NCI-H69 (cell line): ENCODE data around the gene CCDC54.
"Not testable (repeated sequence)": the region's sequence is repeated elsewhere in the genome, so short reads cannot be mapped to it uniquely, and the experiment has no call there.

Experiments
- DNase-seq: peaks from one replicate; lab custom pipeline; 2025; lab: John Stamatoyannopoulos, UW

Gene CCDC54

DNA sequence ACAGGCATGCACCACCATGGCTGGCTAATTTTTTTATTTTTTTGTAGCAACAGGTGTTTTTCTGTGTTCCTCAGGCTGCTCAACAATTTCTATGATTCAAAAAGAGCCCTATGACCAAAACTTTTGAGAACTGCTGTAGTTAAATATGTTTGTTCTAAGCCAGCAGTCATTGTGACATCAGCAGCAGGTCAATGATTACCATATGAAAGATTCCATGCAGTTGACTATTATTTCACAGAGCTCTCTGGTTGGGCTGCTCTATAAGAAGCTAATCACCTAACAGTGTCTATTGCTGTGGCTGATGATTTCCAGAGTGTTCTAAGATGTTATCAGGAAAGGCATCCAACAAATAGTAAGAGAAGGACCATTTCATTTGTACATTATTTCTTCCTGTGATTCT is at the start of gene CCDC54:
Gene CCDC54, plus strand, starts transcription at position 289 of the 400 bp plus-strand sequence. CDS start 149 bp downstream, outside the sequence.
- DNase-seq, result no peak

DNA sequence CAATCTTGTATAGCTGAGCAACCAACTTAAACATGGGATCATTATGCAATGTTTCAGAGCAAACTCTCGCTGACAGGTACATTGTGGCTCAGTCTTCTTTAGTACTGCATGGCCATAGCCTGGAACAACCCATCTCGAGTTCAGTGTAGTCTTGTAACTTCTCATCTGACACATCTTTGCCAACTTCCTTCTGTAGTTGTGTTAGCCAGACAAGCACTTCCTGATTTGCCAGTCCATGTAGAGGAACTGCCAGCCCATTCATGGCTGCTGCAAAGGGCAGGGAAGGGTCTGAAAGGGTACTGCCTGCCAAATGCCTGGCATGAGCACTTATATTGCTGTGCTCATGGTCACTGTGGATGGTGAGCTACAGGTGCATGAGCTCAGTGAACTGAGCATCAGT is 49.2 kb upstream of the CCDC54 start:
- DNase-seq, result no peak

DNA sequence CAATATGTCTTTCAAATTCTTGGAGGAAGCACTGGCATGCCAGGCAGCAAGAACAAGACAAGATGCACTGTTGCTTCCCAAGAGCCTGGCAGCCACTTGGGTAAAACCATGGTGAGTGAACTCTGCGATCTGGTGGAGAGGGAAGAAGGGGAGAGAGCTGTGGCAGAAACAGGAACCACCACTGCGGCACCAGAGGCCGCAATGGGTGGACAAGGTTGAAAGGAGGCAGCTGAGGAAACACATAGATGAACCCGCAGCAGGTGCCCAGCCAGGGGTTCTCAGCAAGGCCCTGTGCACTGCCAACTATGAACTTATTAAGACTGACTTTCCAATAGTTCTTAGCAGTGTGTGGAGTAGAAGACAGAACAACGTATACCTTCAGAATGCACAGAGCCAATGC is 48.2 kb upstream of the CCDC54 start:
- no peak for DNase-seq

DNA sequence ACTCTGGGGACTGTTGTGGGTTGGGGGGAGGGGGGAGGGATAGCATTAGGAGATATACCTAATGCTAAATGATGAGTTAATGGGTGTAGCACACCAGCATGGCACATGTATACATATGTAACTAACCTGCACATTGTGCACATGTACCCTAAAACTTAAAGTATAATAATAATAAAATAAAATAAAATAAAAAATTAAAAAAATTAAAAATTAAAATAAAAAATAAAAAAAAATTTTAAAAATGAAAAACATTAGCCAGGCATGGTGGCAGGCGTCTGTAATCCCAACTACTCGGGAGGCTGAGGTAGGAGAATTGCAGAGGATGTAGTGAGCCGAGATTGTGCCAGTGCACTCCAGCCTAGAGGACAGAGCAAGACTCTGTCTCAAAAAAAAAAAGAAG is 37.5 kb upstream of the CCDC54 start:
- DNase-seq, result not testable (repeated sequence)

DNA sequence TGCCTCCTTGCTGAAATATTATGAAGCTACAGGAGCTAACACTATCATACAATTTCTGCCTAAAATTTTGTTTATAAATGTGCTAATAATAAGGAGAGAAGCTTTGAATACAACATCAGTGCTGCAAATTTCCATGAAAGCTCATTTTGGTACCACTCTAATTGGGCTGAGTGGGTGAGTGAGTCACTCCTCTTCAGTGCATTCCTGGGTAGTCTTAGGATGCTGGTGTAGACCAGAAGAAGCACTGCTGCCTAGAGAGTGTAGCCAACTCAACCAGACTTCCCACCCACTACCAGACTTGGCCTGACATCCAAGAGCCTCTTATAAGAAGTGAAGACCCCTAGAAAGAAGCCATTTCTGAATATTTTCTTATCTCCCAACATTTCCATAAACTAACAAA is 32.5 kb upstream of the CCDC54 start:
- no peak for DNase-seq

DNA sequence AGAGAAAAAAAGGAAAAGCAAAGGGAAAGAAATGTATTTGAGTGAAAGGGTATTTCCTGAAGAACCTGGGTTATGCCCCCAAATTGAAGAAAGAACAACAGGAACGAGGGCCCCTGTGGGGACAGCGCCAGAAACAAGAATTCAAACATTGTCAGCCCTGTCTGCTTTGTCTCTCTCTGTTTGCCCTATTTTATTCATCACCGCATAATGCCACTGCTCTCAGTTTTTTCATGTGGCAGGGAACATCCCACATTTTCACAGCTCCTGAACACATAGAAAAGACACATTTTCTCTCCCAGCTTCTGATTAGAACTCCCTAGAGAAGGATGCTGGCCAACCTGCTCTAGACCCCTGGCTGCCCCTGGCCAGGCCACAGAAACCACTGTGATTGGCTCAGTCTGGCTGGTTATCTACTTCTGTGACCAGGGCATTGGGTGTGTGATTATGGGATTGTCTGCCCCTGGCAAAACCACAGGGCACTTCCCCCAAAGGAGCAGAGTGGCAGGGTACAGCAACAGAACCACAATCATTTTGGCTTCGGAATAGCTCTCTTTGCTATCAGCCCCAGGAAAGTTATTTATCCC is 31.3 kb upstream of the CCDC54 start:
- DNase-seq, result no peak

DNA sequence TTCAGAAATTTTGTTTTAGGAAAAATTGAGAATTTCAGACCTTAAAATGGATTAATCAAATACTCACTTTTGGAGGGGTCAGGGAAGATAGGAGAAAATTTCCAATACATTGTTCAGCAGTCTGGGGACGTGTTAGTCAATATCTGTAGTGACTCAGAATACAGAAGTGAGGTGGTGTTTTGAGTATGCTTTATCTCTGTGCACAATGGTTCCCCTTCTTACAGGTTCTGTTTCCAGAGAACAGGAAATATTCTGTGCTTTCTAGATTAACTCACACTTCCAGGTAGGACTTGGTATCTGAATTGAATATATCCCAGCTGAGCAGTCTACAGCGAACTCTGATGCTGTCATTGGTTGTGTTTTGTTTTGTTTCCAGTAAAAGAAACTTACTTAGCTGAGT is 30.7 kb upstream of the CCDC54 start:
- DNase-seq, result no peak

DNA sequence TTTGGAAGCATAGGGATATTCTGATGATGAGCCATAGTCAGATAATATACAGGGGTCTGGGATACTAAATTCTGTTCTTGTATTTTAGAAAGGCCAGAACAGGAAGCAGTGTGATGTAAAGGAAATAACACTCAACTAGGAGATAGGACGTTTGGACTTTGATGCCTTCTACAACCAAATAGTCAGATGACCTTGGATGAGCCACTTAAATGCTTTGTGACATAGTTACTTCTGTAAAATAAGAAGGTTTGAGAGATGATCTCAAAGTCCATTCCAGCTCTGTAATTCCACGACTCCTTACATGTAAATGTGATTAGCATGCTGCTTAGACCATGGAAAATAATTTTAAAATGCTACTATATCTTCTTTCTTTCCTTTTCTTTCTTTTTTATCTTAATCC is 29.5 kb upstream of the CCDC54 start:
- no peak for DNase-seq

DNA sequence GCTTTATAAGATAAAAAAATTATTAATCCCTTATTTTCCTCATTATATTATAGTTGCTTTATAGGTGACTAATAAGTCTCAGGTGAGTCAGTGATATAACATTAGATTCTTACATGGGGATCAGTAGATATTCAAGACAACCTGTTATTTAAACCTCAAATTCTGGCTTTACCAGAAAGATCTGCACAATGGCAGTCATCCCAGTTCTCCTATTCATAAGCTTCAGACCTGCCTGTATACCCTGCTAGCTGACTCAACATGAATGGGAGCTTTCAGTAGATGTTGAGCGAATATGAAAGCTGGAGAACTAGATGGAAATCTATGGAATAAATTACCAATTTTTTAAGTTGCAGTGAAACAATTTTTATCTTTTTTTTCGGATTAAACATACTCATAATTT is 20.5 kb upstream of the CCDC54 start:
- no peak for DNase-seq

DNA sequence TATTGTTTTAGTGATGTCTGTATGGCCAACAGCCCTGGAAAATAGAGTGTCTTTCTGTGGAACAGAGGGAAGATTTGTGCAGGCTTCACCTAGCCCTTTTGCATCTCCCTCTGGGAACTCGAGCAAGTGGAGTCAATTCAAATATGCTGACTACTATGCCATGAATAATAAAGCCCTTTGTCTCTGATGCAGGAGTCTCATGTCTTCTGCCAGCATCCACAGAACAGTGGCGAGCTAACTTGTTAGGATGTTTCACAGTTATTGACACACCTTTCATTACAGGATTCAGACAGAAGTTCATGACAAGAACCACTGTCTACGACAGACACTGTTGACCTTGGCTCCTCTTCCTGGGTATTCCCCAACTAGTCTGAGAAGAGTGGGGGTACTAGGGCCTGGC is 15.6 kb upstream of the CCDC54 start:
- DNase-seq, result no peak

DNA sequence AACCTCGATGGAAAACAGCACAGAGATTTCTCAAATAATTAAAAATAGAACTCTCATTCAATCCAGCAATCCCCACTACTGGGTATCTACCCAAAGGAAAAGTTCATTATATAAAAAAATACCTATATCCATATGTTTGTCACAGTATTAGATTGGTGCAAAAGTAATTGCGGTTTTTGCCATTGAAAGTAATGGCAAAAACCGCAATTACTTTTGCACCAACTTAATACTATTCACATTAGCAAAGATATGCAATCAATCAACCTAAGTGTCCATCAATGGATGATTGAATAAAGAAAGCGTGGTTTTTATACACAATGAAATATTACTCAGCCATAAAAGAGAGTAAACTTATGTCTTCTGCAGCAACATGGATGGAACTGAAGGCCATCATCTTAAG is 12.2 kb upstream of the CCDC54 start:
- DNase-seq, result no peak

DNA sequence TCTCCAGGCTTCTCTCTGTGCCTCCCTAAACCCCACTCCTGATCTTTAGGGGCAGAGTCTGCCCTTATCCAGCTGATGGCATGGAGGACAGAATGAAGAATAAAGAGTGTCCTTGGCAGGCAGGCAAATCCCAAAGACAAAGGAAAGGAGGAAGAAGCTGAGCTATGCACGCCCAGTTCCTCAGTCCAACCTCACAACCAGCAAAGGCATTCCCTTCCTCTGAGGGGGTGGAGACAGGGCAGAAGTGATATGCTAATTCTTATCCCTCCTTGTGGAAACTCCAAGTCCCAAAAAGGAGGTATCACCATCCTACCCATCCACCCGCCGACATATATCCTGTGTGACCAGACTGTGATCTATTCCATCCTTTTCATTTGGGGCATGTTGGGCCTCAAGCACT is 10.5 kb upstream of the CCDC54 start:
- no peak for DNase-seq

DNA sequence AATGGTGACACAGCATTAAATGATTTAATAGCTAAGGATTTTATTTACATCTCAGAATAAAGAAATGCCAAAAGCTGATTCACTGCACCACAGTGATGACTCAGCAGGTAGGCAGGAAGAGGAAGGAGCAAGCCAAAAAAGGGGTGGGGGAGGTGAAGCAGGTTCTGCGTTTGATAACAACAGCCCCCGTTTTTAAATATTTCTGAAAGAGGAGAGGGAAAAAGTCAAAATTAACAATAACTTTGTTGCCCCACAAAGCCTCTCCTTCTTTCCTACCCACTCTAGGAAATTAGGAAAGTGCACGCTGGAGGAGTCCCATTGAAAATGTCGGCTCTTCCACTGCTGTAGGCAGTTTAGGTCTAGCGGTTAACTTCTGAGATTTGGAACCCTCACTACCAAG is 9.9 kb upstream of the CCDC54 start:
- peak; percentile 0 for DNase-seq

DNA sequence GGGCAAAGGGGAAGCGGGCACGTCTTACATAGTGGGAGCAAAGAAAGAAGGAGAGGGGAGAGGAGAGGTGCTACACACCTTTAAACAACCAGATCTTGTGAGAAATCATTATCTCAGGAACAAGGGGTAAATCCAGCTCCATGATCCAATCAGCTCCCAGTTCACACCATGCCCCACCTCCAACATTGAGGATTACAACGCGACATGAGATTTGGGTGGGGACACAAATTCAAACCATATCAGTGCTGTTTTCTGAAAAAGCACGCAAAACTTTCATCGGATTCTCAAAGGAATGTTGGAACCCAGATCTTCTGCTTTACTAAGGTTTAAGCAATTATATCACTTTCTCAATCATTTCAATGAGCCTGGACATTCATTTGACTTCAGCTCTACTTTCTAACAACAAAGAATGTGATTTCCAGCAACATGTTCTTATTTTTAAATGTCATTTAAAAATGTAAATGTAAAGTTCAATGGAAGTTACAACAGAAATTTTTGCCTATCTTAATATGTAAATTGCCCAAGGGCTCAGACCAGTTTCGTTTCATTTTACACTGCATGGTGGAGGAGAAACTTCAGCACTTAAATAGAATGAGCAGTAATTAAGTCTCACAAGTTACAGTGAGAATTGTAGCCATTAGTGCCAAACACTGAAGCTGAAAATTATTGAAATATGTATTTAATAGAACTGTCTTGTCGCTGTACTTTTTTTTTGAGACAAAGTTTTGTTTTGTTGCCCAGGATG is 8.4 kb upstream of the CCDC54 start:
- DNase-seq, result no peak

DNA sequence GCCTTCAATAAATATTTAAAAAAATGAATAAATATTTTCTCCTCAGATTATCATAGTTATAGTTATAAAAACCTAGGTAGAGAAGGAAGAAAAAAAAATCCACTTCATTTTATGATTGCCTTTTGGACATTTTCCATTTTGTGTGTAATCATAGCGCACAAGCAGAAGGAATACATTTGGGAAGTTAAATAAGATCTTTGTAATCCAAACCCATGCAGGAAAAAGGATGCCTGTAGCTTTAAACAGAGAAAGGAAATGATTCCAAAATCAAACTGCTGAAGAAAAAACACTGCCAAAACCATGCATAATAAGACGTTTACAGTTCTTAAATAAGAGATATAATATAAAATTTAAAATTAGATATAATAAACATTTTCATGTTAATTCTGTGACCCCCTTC is 7.4 kb upstream of the CCDC54 start:
- no peak for DNase-seq

DNA sequence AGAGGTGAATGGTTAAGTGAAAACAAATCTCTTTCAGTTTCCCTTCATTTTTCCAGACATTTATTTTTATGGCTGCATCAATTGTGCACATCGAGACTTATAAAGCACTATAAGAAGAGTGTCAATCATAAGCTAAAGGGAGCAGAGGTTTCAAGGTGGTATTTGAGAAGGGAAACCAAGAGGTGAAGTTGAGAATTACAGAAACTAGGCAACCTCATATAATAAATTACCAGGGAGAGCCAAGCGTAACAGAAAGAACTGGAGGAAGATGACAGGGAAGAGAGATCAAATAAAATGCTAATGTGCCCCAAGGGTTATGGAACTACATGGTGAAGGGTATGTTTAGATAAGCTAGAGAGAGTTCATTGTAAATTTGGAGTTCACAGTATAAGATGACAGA is 6.3 kb upstream of the CCDC54 start:
- peak; percentile 0 for DNase-seq

DNA sequence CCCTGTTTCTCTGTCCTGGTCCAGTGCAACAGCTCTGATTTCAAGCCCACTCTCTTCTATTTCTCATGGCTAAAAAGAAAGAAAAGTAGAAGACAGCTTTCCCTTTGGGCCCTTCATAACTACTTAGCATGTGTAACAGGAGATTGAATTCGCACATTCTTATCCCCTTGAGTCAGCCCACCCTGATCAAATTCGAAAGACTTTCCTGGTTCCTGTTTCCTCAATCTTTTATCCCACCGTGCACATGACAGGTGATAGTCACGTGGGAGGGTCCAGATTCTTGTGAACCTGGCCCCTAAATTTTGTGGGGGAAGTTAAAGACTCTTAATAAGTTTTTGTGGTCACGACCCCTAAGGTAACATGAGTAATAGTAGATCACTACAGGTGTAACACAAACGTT is 4.7 kb upstream of the CCDC54 start:
- no peak for DNase-seq

DNA sequence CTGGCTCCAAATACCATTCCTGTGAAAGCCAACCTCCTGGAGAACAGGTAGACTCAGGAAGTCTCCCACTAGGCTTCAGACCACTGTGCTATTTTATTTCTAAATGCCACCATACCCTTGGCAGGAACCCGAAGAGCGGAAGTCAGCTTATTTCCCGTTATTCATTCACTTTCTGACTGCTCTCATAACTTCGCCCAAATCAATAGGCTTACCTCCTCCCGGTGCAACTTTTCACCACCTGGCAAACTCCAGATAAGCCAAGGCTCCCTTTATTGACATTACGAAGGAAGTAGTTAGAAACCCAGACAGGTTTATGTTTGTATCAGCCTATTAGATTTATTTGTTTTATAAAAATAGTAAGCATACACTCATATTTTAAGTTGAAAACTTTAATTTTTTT is 3.3 kb upstream of the CCDC54 start:
- DNase-seq, result no peak

DNA sequence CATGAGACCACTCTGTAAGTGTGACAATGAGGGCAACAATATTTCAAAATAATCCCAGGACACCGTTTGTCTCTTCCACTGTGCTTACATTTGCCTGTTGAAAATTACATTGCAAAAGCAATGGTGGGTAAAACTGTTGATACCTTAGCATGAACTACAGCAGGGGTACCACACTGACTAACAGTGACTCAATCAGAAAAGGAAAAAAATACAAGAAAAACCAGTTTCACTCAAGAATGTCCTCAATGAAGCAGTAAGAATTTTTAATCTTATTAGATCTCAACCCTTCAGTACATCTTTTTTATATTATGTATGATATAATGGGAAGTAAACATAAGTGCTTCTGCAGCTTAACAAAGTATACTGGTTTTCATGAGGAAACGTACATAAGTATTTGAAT is 1.6 kb upstream of the CCDC54 start:
- no peak for DNase-seq

DNA sequence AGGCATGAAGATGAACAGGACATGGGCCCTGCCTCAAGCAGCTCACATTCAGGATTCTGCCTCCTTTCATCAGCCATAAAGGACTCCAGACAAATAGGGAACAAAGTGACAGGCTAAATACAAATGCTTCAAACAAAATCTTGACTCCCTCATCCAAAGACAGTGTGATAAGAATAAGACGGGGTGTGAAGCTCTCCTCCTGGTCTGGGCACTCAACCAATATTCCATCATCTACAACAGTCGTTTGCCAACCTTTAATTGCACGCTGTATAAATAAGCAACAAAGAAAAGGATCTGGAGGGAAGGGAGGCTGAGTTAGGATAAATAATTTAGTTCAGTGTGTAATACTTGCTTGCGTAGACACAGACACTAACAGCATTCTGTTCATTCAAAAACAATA is 5.4 kb downstream of the CCDC54 start:
- no peak for DNase-seq

DNA sequence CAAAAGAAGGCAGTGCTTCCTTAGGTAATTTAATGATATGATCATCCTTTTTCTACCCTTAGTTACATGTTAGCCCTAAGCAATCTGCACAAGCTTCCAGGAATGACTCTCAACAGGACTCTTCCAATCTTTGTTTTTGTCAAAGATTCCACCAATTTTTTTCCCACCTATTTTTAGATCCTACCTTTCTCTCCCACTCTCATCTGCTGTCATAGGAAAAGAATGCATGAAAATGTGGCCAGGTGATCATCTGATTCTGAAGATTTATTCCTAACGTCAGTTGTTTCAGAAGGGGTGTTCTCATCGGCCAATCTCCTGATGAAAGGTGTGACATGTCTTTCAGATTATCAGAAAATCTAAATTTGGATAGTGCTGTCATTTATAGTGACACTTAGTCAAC is 7.2 kb downstream of the CCDC54 start:
- DNase-seq, result no peak

DNA sequence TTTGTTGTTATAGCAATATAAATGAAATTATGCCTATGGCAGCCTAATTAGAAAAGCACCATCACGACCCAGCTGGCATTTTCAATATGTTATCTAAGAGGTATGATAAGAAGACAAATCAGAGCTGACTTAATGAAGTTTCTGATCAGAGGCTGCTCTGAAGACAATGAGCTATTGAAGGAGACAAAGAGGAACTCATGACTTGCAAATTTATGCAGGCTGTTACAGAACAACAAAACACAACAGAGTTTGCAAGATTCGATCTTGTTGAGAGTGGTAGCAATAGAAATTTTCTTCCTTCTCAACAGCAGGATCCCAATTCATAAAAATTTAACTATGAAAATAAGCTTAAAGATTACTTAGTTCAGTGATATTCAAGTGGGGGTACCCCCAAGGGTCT is 7.7 kb downstream of the CCDC54 start:
- DNase-seq, result no peak

DNA sequence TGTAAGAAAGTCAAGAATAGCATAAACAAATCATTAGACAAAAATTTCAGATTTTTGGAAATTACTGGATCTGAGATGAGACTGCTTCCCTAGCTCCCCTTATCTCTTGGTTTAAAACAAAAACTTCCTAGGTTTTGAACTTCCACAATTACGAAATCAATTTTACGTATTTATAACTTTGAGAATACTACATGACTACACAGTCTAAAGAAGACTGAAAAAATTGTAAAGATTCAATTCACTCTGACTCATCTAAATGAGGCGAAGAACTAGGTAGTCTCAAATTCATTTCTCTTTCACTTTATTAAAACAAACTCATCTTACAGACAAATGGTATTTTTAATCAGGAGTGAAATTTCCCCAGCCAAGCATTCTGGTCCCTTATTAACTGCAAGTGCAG is 10.3 kb downstream of the CCDC54 start:
- no peak for DNase-seq

DNA sequence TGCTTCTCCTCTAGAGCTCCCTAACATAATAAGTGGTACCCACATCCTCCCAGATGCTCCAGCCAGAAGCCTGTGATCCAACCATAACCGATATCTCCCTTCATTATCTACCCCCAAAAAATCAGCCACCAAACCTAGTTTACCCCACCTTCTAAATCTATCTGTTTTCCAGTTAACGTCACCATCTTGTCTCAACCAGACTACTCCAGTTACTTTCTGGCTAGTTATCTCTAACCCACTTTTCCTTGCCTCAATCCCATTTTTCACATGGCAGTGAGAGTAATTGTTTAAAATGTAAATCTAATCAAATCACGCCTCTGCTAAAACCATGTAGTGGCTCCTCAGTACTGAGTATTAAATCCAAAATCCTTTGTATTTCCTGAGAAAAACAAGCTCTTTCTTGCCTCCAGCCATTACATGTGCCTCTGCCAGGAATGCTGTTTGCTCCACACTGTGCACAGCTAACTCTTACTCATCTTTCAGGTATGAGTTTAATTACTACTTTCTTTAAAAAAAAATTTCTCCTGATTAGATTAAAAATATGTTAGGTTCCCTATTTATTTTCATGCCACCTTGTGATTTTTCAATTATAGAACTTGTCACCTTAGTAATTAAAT is 15.4 kb downstream of the CCDC54 start:
- DNase-seq, result no peak
